Right ventricle myocardium superior (tissue), 1 donor: ENCODE results near the gene ARHGAP19. TPM values are rescaled to one million over a fixed set of nuclear protein-coding genes. Genes with fewer than 3 reads are reported as not detected.
A peak's percentile ranks its signal among the peaks of the same experiment; 100 is the strongest.

ENCODE experiments used
- ATAC-seq: fragments of 200-7000 bp; cut with Tn5 transposase; one replicate; pipeline ENCODE4 v1.9.1; 2020; ENCODE audit warnings: mild to moderate bottlenecking; ENCODE audit not compliant: poor library complexity
- DNase-seq: peaks from one replicate; pipeline ENCODE4 v3.0.0-alpha.2; 2020
- intact Hi-C: fragments of 100-400 bp; cut with DNase I; formaldehyde crosslinking; loops from one replicate; pipeline ENCODE4 v1.11.2; 2022
- long read RNA-seq: library from polyadenylated mRNA; unstranded; transcript quantifications from one replicate; pipeline ENCODE4 v2.0.0, GENCODE V29; 2021
- total RNA-seq: library from RNA; stranded (reverse); fragmentation: NEBNext Ultra II Directional; extraction: Animal tissue kit (Norgen Biotek cat#: 25700); gene quantifications from one replicate; pipeline ENCODE4 v1.2.1, GENCODE V29; 2021
- donor health status: DM: no; HTN: yes; CAD: no; lungs with severe emphysema.

ARHGAP19 gene, protein sequence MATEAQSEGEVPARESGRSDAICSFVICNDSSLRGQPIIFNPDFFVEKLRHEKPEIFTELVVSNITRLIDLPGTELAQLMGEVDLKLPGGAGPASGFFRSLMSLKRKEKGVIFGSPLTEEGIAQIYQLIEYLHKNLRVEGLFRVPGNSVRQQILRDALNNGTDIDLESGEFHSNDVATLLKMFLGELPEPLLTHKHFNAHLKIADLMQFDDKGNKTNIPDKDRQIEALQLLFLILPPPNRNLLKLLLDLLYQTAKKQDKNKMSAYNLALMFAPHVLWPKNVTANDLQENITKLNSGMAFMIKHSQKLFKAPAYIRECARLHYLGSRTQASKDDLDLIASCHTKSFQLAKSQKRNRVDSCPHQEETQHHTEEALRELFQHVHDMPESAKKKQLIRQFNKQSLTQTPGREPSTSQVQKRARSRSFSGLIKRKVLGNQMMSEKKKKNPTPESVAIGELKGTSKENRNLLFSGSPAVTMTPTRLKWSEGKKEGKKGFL
- total RNA-seq: 5.9 TPM
- long read RNA-seq, full-length matches to known transcripts: 5 of 6 reads
- long read RNA-seq, partial matches to known transcripts: 0 of 6 reads
- long read RNA-seq, other reads (novel, unspliced or antisense): 1 of 6 reads

DNA sequence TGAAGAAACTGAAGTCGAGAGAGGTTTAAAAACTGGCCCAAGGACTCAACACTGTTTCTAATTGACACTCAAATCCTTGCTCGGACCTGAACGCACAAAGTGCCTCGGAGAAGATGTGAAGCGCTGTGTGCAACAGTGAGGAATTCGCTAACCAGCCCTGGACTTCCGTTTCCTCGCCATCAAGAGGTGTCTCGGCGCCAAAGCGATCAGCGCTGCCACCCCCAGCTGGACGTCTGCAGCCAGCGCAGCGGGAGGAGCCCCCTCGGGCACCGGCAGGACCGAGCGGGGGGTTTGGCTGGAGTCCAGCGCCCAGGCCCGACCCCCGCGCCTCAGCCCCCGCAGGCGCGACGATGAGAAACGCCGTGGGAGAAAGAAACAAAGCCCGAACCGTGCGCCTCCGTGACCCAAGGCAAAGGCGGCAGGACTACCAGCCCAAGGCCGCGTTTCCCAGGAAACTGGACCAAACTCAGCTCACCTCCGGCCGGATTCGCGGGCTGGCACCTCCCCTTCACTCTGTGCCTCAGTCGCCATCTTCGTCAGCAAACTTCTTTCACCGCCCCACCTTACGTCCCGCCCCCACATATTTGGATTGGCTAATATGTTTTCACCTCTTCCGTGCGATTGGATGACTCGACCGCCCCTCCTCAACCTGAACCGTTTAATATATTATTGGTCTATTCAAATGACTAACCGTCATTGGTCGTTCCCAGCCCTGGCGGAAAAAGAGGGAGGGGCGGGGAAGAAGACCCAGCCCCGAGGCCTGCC is at the start of gene ARHGAP19:
TSS of gene ARHGAP19 (minus strand) at position 541 of the 765 bp plus-strand sequence. CDS start at position 531, 10 bp downstream.
- peak; percentile 96 for DNase-seq
- intact Hi-C loops: loop anchor here (5.0 kb wide), 1 partner anchor 35 kb away; no protein-coding TSS in a partner anchor
- peak; percentile 100 for ATAC-seq

DNA sequence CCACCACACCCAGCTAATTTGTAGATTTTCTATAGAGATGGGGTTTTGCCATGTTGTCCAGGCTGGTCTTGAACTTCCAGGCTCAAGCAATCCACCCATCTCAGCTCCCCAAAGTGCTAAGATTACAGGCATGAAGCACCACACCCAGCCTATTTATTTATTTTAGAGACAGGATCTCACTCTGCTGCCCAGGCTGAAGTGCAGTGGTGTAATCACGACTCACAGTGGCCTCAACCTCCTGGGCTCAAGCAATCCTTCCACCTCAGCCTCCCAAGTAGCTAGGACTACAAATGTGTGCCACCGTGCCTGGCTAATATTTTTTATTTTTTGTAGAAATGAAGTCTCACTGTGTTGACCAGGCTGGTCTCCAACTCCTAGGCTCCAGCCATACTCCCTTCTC is 49.0 kb upstream of the ARHGAP19 start:
- ATAC-seq (no peak), DNase-seq (no peak)
- intact Hi-C loops: no loop called here

DNA sequence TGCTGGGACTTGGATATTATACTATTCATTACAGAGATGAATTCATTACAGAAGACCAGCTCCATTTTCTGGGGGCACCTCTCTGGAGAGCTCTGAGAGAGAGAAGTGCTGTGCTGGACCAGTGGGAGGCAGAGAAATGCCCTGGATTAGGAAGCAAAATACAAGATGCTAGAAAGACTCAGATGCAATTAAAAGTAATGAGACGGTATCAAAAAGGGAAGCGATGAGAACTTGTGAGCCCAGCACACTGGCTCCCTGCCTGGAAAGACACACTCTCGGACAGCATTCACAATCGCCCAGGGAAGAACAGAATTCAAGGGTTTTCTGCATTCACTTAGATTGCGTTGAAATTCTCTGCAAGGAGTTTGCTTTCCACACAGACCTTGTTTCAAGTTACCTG is 45.6 kb upstream of the ARHGAP19 start:
- DNase-seq: no peak
- no peak for ATAC-seq
- intact Hi-C loops: no loop called here

DNA sequence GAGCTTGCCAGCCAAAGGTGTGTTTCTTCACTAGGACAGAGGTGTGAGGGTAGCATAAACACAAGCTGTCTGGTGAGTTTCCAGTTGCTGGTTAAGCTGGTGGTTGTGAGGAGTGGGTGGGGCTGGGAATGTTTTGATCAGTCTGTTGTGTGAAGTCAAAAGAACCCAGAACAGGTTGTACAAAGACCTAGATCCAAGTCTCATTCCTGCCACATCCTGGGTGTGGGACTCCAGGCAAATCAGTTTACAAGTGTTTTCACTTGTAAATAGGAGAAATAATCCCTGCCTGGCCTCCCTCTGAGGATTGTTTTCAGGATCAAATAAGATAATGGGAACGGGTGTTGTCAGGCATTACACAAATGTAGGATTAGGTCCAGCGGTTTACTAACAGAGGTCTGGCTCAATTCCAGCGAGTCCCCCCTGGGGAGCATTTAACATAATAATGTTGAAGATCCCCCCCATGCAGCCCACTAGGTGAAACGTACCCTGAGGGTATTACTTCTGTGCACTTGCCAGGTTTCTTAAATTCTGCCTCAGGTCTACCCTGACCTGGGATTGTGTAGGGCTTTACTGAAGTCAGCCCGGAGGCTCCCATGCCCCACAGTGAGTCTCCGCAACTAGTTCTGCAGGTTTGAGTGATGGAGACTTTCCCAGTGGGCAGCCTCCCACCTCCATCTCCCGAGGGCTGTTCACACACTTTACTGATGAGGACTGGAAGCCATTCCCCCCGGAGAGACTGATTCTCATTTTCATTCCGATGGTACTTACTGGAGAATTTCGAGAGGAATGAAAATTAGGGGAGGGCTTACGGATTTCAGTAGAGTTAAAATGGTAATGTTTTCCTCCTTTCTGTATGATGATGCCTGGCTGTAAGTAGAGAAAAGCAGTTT is 44.8 kb upstream of the ARHGAP19 start:
- no peak for DNase-seq
- no peak for ATAC-seq
- intact Hi-C loops: no loop called here

DNA sequence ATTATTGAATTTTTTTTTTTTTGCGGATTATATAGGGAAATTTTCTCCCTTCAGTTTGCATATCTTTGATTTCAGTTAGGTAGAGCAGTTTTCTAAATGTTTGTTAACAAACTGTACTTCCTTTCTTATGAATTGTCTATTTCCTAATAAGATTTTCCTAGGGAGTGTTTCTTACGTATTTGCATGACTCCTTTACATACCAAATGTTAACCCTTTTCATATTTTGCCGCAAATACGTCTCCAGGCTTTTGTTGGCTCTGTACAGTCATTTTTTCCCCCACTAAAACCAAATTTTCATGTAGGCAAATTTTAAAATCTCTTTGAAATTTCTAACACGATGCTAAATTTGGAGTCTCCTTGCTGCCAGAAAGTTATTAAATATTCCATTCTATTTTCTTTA is 44.0 kb upstream of the ARHGAP19 start:
- no peak for ATAC-seq
- intact Hi-C loops: no loop called here
- no peak for DNase-seq

DNA sequence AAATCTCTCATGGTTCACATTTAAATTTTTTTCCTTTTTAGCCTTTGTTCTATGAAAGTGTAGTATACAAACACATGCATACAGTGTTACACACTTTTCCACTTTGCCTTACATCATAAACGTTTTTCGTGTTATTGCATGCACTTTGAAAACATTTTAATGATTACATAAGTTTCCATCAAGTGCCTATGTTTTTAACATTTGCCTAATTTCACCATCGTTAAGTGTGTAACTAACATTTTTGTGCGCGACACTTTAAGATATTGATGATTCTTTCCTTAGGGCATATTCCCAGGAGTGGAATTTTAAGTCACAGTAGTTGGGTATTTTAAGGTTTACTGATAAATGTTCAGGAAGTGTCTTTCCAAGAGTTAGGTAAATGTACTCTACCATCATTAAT is 43.6 kb upstream of the ARHGAP19 start:
- intact Hi-C loops: no loop called here
- no peak for ATAC-seq
- DNase-seq: no peak

DNA sequence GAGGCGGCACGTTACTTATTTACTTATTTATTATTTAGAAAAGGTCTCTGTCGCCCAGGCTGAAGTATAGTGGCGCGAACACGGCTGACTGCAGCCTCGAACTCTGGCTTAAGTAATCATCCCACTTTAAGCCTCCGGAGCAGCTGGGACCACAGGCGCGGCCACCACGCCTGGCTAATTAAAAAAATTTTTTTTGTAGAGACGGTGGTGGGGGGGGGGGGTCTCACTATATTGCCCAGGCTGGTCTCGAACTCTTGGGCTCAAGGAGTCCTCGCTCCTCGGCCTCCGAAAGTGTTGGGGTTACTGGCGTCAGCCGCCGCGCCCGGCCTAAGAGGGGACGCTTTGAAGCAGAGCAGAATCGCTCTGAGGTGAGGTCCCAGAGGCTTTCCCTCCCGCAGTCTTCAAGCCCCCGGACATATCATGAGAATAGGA is 42.8 kb upstream of the ARHGAP19 start:
- no peak for ATAC-seq
- intact Hi-C loops: no loop called here
- no peak for DNase-seq

DNA sequence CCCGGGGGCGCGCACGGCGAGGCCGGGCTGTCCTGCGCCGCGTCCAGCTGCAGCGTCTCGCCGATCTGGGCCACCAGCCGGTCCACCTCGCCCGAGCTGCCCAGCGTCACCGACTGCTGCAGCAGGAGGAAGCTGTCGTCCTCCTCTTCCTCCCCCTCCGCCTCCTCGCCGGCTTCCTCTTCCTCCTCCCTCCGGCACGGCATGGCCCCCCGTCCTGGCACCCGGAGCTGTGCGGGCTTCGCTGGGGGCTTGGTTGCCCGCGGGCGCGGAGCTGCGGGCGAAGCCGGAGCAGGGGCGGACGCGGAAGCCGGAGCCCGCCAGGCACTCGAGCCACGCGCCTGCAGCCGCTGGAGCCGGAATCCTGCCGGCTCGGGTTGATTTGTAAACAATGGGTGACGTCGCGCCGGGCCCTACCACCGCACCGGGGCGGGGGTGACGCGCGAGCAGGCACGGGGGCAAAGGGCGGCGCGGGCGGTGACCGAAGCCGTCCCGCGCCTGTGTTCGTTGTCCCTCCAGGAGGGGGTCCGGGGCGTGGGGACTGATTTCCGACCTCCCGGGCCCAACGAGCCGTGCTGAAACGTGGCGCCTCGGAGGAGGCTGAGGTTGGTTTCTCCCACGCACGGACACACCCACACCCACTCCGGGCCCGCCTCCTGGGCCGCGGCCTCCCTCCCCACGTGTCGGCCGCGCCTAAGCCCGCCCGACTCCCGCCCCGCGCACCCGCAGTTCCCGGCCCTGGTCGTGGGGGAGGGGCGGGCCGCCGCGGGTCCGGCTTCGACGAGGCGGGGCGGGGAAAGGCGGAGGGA is 42.1 kb upstream of the ARHGAP19 start, which contains the start of gene FRAT2:
TSS of gene FRAT2 (minus strand) at position 360 of the 806 bp plus-strand sequence. CDS start at position 203, 157 bp downstream.
- peak; percentile 95 for DNase-seq
- intact Hi-C loops: no loop called here
- peak; percentile 98 for ATAC-seq

DNA sequence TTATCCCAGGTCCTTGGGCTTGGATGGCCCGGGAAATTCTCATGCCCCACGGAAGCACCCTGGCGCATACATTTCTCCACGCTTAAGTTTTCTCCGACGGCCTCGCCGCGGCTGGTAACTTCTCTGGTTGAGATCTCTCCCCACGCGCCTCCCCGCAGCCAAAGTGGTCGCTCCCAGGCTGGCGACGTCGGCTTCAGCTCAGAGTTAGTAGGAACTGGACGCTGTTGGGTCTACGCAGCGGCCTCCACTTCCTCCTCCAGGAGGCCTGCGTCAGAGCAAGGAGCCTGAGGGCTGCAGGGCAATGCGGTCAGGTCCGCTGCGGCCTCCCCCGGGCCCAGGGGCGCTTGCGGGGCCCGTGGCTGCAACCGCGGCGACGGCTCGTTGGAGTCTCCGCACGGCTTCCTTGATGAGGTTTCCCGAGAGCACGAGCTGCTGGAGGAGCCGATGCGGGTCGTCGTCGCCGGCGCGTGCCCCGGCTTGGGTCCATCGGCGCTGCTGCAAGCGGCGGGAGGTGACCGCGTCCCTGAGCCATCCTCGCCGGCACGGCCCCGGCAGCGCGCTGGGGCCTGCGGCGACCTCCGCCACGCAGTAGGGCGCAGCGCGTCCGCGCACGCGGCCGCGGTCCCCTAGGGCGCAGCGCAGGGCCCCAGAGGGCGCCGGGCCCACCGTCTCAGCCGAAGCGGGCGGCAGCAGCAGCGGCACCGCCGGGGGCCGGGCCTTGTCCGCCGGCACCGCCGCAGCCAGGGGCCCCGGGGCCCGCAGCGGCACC is 41.3 kb upstream of the ARHGAP19 start:
- intact Hi-C loops: no loop called here
- ATAC-seq: peak; percentile 4

DNA sequence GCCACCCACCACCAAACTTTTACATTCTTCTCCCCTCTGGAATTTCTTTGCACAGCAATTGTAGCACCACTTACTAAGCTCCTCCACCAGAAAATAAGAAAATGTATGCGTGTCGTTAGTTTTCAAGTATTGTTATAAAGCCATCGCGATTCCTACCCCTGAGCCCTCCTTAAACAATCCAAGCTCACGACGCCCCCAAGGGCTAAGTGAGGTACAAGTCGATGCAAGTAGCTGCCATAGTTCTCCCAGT is 40.8 kb upstream of the ARHGAP19 start:
- DNase-seq (no peak), ATAC-seq (no peak)
- intact Hi-C loops: no loop called here

More for the DNA sequence above, 41.3 kb upstream of the ARHGAP19 start:
- DNase-seq: peak; percentile 82

DNA sequence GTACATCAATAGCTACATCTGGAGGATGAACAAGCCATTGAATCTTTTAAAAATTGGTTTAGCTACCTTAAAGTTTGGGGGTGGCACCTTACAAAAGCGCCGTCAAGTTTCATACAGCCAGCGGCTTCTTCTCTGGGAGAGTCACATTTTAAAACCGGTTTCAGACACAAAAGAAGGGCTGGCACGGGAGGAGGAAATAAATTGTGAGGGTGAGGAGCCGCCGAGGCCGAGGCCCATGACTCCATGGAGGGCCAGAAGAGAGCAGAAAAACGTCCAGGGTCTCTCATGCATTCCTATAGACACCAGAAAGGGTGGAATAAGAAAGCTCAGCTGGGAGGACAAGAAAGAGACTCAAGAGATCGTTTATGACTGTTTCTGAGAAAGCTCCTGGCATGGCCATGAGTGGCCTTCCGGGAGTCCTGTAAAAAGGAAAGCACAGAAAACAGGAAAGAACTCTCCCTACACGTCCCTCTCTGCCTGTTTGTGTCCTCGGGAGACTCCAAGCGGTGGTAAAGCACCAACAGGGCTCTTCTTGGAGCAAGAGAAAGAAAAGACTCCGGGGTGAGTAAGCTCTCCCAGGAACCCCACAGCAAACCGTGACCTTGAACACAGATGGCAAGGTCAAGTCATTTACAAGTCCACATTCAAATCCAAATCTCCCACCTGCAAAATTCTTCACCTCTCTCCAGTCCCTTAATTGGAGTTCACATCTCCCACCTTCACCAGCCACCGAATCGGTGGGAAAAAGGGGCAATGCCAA is 40.3 kb upstream of the ARHGAP19 start:
- DNase-seq (no peak), ATAC-seq (peak; percentile 37)
- intact Hi-C loops: no loop called here

DNA sequence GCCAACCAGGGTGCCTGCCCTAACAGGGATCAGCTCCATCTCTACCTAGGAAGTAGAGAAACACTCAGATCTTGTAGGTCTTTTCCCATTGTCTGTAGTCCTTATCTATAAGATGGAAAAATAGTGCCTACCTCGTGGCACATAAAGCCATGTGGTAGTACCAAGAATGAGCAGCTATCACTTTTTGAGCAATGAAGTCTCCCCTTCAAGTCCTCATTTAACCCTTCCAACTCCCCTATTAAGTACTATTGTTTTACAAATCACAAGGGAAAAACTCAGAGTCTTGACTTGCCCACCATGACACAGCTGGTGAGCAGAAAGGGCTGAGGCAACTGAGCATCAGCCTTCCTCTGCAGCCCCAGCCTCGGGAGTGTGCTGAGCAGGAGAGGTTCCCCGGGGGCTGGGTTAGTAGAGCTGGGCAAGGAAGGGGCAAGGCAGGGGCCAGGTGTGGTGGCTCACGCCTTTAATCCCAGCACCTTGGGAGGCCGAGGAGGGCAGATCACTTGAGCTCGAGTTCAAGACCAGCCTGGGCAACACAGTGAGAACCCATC is 38.8 kb upstream of the ARHGAP19 start:
- ATAC-seq (no peak), DNase-seq (no peak)
- intact Hi-C loops: no loop called here

DNA sequence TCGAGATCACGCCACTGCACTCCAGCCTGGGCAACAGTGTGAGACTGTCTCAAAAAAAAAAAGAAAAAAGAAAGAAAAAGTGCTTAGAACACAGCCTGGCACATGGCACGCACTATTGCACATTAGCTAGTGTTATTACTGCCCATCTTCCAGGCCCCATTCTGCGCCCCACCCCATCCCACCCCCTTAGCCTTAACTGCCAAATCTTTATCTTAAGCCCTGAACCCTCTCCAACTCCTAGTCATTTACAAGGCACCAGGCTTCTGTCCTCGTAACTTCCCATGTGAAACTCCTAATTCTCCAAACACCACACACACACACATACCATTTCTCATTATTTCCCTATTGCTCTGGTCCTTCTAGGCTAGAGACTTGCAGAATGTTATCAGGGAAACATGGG is 37.3 kb upstream of the ARHGAP19 start:
- no peak for DNase-seq
- intact Hi-C loops: loop anchor here (5.0 kb wide), 1 partner anchor 37 kb away; the partner anchor contains the start of gene ARHGAP19
- ATAC-seq: no peak

DNA sequence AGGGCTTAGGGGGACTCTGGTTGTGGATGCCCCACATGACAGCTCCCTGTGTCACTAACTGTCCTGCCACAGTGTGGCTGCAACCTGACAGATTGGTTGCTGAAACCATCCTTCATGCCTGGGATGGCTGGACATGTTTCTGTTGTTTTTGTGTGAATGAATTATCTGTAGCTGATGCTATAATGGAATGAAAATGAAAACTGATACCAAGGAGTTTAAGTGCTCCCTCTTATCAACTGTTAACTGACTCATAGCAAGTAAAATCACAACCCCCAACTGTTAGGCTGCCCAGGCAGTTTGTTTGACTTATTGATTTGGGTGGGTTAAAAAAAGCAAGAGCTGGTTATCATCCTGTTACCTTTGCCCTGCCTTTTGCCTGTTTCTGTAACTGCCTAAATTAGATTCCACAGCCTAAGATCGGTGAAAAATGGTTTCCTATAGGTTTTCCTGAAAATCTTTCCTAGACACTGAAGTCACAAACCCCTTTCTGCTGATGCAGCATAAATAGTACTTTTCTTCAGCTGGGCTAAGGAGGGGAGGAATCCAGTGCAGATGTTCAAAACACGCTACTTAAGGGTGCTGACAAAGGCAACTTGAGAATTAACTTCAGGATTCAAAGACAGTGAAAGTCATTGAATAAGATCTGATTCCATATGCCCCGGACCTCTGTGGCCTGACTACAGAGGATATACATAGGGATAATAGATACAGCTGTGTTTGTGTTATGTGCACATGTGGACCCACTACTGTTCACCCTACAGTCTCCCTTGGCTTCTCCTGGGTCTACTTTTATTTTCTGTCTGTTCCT is 36.4 kb upstream of the ARHGAP19 start:
- intact Hi-C loops: loop anchor here (5.0 kb wide), 1 partner anchor 37 kb away; the partner anchor contains the start of gene ARHGAP19
- ATAC-seq (no peak), DNase-seq (no peak)
